ENCODE measurements around the gene ERMARD. TPM values are rescaled to one million over a fixed set of nuclear protein-coding genes. Genes with fewer than 3 reads are reported as not detected.

ERMARD gene
- total RNA-seq, 1 experiment from 2014 or later = 13.6 TPM

DNA sequence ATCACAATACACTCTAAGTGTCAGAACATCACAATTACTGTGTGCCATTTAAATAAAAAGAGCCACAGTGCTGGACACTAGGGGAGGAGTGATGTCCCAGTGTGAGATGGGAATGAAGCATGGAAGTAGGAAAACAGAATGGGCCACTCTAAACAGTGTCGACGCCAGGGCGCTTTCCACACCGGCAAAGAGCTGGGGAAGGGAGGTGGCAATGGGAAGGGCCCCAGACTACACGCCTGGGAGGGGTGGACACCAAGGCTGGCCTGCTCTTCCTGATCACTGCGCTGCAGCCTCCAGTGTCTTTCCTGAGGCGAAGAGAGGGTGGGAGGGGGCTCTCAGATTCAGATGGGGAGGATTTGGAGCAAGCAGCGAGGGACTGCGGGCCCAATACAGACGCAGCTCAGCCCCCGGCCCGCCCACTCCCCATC is 75.9 kb downstream of the ERMARD start:
- Histone ChIP-seq H3K23ac (ENCODE audit: insufficient read length, low read depth, low read length) (no peak overlapping the region), H3K4me2 (ENCODE audit: insufficient read depth, insufficient read length, low read length) (no peak overlapping the region), H3K23me2 (ENCODE audit: insufficient read length, low read depth, low read length, poor library complexity, severe bottlenecking) (no peaks in the 10 kb centered on the region), H3K18ac (ENCODE audit: insufficient read length, low read depth, low read length) (no peak overlapping the region), H2AFZ (ENCODE audit: low read length) (no peak overlapping the region), H4K8ac (replicated peaks; ENCODE audit: insufficient read length, low read depth, low read length) (no peak overlapping the region), H3T11ph (ENCODE audit: low read length) (no peak overlapping the region), H3K79me2 (ENCODE audit: insufficient read depth, low read length) (no peaks in the 10 kb centered on the region), H3K9me3 (ENCODE audit: control insufficient read depth, low read depth, low read length) (no peaks in the 10 kb centered on the region), H3K9ac (ENCODE audit: extremely low read depth, insufficient read length, low read length) (no peak overlapping the region), H3K4ac (ENCODE audit: low read depth, low read length) (no peak overlapping the region), H2BK120ac (ENCODE audit: low read depth, low read length, poor library complexity, severe bottlenecking) (no peak overlapping the region), H2BK5ac (ENCODE audit: insufficient read length, low read length) (no peak overlapping the region), H3K79me1 (ENCODE audit: insufficient read depth, low read depth, low read length, poor library complexity, severe bottlenecking) (no peaks in the 10 kb centered on the region), H2BK15ac (ENCODE audit: low read depth, low read length) (no peak overlapping the region), H3K27ac (ENCODE audit: insufficient read length, low read depth, low read length) (no peak overlapping the region), H3K4me1 (ENCODE audit: insufficient read depth, low read length) (peaks cover 5% of the 10 kb centered on the region; the same call in 1 of the 2 replicates), H3K14ac (ENCODE audit: insufficient read depth, low read length) (no peak overlapping the region), H4K5ac (ENCODE audit: insufficient read length, low read depth, low read length) (no peak overlapping the region), H4K20me1 (ENCODE audit: control insufficient read depth, insufficient read depth, insufficient read length) (no peaks in the 10 kb centered on the region), H2AK5ac (ENCODE audit: insufficient read length, low read length) (no peak overlapping the region), H3K56ac (ENCODE audit: insufficient read length, low read depth, low read length) (no peak overlapping the region), H2BK20ac (ENCODE audit: low read depth, low read length, poor library complexity, severe bottlenecking) (no peak overlapping the region), H4K91ac (ENCODE audit: insufficient read length, low read depth, low read length) (no peak overlapping the region), H2BK12ac (ENCODE audit: insufficient read length, low read depth, low read length) (no peak overlapping the region), H3K27me3 (ENCODE audit: insufficient read depth, low read length) (peaks cover 2% of the 10 kb centered on the region; the same call in 1 of the 2 replicates)
- WGBS (ENCODE audit: extremely low coverage, insufficient read length, low lambda C conversion rate) = no CpG with 5 or more reads among the region's 12 CpGs
- H3K4me1 Mint-ChIP-seq = peaks cover 63 to 66% of the 10 kb centered on the region in 2 experiments
- peak; percentile 59 for DNase-seq
- TF ChIP-seq, protein P1, sequence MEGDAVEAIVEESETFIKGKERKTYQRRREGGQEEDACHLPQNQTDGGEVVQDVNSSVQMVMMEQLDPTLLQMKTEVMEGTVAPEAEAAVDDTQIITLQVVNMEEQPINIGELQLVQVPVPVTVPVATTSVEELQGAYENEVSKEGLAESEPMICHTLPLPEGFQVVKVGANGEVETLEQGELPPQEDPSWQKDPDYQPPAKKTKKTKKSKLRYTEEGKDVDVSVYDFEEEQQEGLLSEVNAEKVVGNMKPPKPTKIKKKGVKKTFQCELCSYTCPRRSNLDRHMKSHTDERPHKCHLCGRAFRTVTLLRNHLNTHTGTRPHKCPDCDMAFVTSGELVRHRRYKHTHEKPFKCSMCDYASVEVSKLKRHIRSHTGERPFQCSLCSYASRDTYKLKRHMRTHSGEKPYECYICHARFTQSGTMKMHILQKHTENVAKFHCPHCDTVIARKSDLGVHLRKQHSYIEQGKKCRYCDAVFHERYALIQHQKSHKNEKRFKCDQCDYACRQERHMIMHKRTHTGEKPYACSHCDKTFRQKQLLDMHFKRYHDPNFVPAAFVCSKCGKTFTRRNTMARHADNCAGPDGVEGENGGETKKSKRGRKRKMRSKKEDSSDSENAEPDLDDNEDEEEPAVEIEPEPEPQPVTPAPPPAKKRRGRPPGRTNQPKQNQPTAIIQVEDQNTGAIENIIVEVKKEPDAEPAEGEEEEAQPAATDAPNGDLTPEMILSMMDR (conservative IDR thresholded peaks at IDR 0.05) = no peak
- peaks cover 4 to 31% (median 19%) of the 10 kb centered on the region in 3 experiments; a peak in 6 of 7 replicates for H3K36me3 Mint-ChIP-seq (ENCODE audit: insufficient read depth in 1 of 3, low read depth in 3 of 3)
- peak overlapping the region in 1 of 3 experiments; percentile 63; a peak in 1 of 7 replicates for H3K27ac Mint-ChIP-seq
- no peak overlapping the region for H3K4me3 Mint-ChIP-seq
- peaks cover 28 to 30% of the 10 kb centered on the region in 2 experiments for H3K9me3 Mint-ChIP-seq
- H3K27me3 Mint-ChIP-seq (ENCODE audit: low read depth) = peaks cover 42% of the 10 kb centered on the region
